ENCODE results near the gene RNF213.

RNF213 gene

GRCh38 chr17:80352216-80352895 lies 91.7 kb downstream of the RNF213 start:
- no peak for TF ChIP-seq CTCF (IDR thresholded peaks at IDR 0.05)

DNA sequence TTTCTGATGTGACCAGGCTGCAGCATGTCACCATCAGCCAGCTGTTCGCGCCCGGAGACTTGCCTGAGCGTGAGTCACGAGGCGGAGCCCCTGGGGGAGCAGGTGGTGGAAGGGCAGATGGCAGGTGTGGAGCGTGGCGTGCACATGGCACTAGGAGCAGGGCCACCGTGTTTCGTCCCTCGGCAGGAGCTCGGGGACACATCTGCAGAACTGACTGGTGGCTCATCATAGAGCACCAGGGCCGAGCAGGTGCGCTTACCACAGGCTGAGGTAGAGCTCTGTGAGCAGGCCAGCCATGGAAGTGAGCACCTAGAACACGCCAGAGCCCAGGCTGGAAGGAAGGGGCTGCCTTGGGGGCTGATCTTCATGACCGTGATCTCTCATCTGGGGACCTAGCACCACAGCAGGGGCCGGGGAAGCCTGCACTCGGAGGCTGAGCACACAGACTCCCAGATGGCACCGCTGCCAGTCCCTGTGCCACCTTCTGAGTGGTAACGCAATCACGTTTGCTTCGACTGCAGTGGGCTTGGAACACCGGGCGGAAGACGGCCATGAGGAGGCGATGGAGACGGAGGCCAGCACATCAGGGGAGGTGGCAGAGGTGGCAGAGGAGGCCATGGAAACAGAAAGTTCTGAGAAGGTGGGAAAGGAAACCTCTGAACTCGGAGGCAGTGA lies 92.5 kb downstream of the RNF213 start:
- TF ChIP-seq CTCF (IDR thresholded peaks at IDR 0.05): no peak

DNA sequence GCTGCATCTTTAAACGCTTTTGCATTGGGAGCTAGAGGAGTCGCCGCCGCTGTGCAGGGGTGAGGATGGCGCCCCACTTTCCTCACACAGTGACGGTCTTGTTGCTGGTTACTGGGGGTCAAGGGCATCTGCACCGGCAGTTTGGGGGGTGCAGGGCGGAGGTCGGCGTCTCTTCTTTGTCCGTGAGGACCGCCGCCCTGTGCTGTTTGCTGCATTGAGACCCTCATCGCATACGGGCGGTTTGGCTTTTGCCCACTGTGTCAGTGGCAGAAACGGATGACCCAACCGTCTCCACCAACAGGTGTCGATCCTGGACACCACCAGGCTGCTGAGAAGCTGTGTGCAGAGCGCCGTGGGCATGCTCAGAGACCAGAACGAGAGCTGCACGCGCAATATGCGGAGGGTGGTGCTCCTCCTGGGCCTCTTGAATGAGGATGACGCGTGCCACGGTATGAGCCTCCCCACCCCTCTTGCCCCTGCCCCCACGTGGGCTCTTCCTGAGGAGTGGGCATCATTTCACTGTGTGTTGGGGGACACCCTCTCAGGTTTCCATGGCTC lies 93.1 kb downstream of the RNF213 start:
- no peak for TF ChIP-seq CTCF (IDR thresholded peaks at IDR 0.05)

GRCh38 chr17:80354336-80354735 lies 93.7 kb downstream of the RNF213 start:
- TF ChIP-seq CTCF (IDR thresholded peaks at IDR 0.05): no peak

DNA sequence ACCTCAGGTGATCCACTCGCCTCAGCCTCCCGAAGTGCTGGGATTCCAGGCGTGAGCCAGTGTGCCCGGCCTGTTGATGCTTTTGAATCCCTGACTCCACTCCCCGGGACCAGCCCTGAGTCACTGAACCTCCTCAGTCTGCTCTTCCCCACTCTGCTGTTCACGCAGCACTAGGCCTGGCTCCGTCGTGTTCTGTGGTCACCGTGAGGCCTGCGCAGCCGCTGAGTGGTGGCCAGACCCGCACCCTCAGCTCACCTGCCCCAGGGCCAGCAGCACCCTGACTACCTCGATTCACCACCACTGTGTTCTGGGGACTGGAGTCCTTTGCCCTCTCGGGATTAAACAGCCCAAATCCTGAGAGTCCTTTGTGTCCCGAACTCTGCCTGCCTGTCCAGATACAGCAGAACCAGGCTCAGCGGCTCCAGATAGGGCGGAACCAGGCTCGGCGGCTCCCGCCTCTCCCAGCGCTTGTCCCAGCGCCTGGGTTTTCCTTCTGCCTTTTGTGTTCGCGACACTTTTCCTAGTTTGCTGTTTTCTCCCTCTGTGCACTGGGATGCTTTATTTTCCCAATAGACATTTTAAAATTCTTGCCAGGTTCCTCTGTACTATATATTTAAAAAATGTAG lies 95.7 kb downstream of the RNF213 start:
- no peak for TF ChIP-seq CTCF (IDR thresholded peaks at IDR 0.05)

DNA sequence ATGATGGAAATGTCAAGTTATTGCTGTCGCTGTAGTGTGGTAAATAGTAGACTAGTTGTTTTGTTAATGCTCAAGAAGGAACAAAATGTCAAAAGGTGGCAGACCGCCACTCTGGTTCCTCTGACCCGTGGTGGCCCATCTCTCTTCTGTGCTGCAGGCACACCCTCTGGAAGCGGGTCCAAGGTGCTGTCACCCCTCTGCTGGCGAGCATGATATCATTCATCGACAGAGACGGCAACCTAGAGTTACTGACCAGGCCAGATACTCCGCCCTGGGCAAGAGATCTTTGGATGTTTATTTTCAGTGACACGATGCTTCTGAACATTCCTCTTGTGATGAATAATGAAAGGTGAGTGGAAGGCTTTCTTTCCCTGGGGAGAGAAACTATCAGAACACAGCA lies 97.5 kb downstream of the RNF213 start:
- TF ChIP-seq CTCF (IDR thresholded peaks at IDR 0.05): no peak

DNA sequence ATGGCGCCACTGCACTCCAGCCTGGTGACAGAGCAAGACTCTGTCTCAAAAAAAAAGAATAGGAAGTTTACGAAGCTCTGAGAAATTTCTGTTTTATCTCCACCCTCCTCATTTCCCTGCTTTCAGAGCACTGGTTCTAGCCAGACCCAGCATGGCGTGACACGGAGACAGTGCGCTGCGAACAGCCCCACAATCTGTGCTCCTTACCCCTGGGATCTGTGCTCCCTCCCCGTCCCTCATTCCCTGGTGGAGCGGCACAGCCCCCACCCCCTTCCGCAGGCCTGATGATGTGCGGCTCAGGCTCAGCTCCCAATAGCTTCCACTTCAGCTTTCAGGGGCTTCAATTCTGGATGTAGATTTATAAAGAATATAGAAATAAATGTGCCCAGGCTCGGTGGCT lies 98.2 kb downstream of the RNF213 start:
- TF ChIP-seq CTCF (IDR thresholded peaks at IDR 0.05): no peak
